Muscle layer of colon (tissue), 2 donors: Measurements from ENCODE around the gene CCDC92B.

Experiments used
- H3K27ac ChIP-seq: one replicate; pipeline ENCODE4 v1.7.0; 2013; ENCODE audit warnings: low read depth, mild to moderate bottlenecking, low read length, moderate library complexity
- H3K27me3 ChIP-seq, 2 donors: one replicate each; pipeline ENCODE4 v1.7.0; 2013; ENCODE audit warnings: low read length in 2 of 2, mild to moderate bottlenecking in 2 of 2; ENCODE audit not compliant: insufficient read depth in 2 of 2, control insufficient read depth in 1 of 2
- H3K36me3 ChIP-seq: one replicate; pipeline ENCODE4 v1.7.0; 2013; ENCODE audit warnings: mild to moderate bottlenecking, low read length; ENCODE audit not compliant: insufficient read depth
- H3K4me1 ChIP-seq: one replicate; pipeline ENCODE4 v1.7.0; 2013; ENCODE audit warnings: mild to moderate bottlenecking, low read length; ENCODE audit not compliant: insufficient read depth
- H3K4me3 ChIP-seq, 2 donors: one replicate each; pipeline ENCODE4 v1.7.0; 2013; ENCODE audit warnings: low read length in 2 of 2, low read depth in 1 of 2, mild to moderate bottlenecking in 1 of 2, moderate library complexity in 1 of 2
- H3K9ac ChIP-seq: one replicate; pipeline ENCODE4 v1.7.0; 2013; ENCODE audit warnings: low read length
- H3K9me3 ChIP-seq: one replicate; pipeline ENCODE4 v1.7.0; 2013; ENCODE audit warnings: mild to moderate bottlenecking, low read length
- donor health status: abdominal sarcoma.
- donor health status: Adenocarcinoma of cecum.

CCDC92B gene

DNA sequence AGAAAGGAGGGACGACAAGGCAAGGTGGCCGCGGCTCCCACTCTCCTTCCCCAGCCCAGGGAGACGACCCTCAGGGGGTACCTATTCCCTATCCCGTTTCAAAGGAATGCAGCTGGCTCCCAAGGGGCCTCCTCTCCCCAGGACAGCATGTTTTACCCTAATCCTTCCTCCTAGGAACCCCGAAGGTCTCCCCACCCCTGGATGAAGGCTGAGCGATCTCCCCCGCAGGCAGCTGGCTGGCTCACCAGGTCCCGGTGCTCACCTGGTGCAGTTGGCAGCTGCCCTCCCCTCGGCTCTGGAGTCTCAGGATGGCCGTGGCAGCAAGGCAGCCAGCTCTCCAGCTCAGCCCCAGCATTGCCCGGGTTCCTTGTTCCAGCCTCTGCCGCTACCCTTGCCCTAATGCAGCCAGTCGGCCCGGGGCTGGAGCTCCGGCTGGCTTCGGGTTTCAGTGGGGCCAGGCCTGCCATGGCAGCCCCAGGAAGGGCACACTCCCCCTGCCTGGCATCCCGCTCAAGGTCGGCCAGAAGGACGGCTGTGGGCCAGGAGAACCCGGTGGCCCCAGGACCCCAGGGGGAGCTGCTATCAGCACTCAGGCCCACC, 42.4 kb downstream of the CCDC92B start:
- H3K4me3 ChIP-seq, result no peak overlapping the region
- H3K27me3 ChIP-seq, result no peaks in the 10 kb centered on the region
- H3K27ac ChIP-seq, result no peak overlapping the region
- peaks cover 9% of the 10 kb centered on the region for H3K36me3 ChIP-seq
- H3K9ac ChIP-seq, result no peak overlapping the region
- peaks cover 39% of the 10 kb centered on the region for H3K4me1 ChIP-seq
- H3K9me3 ChIP-seq, result no peaks in the 10 kb centered on the region

DNA sequence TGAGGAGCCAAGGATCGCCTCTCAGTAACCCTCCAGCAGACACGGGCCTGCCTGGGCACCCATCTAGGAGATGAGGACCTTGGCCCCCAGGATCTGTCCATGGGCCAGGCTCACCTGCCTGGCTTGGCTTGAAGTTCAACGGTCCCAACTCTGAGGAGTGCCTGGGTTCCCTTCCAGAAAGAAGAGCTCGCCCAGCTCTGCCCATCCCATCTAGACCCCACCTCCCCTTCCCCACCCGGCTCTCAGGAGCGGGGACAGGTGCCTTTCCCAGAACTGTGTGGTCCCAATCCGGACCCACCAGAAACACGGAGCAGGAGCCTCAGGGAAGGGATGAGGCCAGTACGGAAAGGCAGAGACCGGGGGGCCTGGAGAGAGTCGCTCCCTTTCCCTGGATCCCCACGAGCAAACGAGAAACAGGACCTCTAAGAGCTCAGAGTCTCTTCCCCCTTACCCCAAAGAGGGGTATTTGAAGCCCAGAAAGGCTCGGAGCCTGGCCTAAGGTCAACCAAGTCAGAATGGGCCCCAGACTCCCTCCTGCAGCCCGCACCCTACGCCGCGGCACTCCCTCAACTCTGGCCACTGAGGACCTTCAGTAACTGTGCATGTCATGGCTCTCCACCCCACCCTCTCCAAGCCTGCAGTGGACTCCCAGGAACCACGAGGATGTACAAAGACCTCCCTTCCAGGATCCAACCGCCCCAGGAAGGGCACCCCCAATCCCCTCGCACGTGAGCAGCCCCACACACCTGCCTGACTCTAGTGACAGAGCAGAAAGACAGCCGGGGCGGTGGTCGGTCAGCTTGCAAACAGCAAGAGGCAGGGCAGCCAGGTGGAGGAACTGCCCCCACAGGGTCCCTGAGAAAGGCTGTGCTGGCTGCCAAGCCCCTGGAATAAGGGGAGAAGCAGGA, 43.3 kb downstream of the CCDC92B start:
- H3K27me3 ChIP-seq, result no peaks in the 10 kb centered on the region
- H3K36me3 ChIP-seq, result peaks cover 15% of the 10 kb centered on the region
- H3K9me3 ChIP-seq, result no peaks in the 10 kb centered on the region
- H3K9ac ChIP-seq, result no peak overlapping the region
- no peak overlapping the region for H3K4me3 ChIP-seq
- H3K27ac ChIP-seq, result no peak overlapping the region
- peaks cover 39% of the 10 kb centered on the region for H3K4me1 ChIP-seq

DNA sequence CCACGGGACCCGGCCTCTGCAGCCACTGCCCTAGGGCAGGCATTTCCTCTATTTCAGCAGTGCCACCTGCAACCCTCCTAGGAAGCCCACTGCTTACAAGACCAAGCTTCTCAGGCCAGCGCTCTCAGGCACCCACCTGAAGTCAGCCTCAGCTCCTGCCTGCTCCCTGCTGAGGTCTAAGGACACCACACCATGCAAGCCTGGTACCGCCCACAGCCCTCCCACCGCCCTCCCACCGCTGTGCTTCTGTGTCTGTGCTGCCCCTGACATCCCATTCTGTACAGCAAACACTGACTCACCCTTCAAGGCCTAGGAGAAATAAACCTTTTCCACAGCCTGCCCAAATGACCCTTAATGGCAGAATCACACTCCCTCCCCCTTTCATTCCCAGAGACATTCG, 44.2 kb downstream of the CCDC92B start:
- Histone ChIP-seq H3K9me3 (no peaks in the 10 kb centered on the region), H3K27me3 (no peaks in the 10 kb centered on the region), H3K36me3 (peaks cover 16% of the 10 kb centered on the region), H3K9ac (no peak overlapping the region), H3K4me1 (peaks cover 35% of the 10 kb centered on the region), H3K4me3 (no peak overlapping the region), H3K27ac (no peak overlapping the region)

DNA sequence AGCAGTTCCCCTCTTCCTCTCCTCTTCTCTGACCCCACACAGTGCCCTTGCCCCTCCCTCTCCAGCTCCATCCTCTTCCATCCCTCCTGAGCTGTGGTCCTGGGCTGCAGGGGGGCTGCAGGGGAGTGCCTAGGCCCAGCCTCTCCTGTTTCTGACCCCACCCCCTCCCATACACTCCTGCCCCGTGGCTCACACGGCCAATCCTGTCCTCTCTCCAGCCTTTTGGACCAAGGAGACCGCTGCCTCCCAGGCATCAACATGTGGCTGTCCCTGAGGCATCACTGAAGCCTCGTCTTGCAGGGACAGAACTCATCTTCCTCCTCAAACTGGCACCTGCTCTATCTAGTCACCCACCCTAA, 44.6 kb downstream of the CCDC92B start:
- no peak overlapping the region for H3K9ac ChIP-seq
- peaks cover 31% of the 10 kb centered on the region for H3K4me1 ChIP-seq
- H3K27me3 ChIP-seq, result no peaks in the 10 kb centered on the region
- H3K36me3 ChIP-seq, result peaks cover 16% of the 10 kb centered on the region
- no peak overlapping the region for H3K4me3 ChIP-seq
- no peaks in the 10 kb centered on the region for H3K9me3 ChIP-seq
- no peak overlapping the region for H3K27ac ChIP-seq

DNA sequence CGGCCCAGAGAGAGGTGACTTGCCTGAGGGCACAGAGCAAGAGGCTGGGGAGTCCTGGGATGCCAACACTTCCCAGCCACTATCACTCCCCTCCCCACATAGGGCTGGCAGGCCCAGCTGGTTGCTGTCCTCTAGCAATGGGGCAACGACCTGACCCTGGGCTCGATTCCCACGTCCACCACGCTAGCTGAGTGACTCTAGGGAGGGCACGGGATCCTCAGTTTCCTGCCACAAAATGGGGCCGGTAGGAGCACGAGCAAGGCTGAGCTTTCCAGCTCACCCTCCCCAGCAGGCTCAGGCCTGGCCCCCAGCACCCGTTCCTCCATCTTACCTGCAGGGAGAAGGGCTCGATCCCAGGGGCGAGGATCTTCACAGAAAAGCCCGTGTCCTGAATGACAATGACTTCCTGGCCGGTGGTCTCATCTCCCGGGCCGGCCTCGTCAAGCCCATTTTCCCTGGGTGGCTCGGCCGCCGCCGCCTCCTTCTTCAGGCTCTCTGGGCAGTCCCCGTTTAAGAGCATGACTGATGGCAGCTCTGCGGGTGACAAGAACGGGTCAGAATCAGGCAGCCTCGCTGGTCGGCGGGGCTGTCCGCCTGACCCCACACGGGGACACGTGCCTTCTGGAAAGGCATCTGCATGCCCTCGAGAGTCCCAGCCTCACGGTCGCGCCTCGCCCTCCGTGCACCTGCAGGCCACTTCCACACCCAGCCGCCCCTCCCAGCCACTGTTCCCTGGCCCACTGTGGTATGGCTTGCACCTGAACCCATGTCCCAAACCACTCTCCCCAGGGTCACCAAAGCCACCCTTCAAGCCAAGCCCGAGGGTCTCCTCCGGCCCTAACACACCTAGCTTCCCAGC, 45.2 kb downstream of the CCDC92B start:
- no peaks in the 10 kb centered on the region for H3K9me3 ChIP-seq
- no peak overlapping the region for H3K27ac ChIP-seq
- H3K4me3 ChIP-seq, result no peak overlapping the region
- H3K4me1 ChIP-seq, result peaks cover 25% of the 10 kb centered on the region
- H3K36me3 ChIP-seq, result peaks cover 16% of the 10 kb centered on the region
- H3K27me3 ChIP-seq, result no peaks in the 10 kb centered on the region
- H3K9ac ChIP-seq, result no peak overlapping the region

DNA sequence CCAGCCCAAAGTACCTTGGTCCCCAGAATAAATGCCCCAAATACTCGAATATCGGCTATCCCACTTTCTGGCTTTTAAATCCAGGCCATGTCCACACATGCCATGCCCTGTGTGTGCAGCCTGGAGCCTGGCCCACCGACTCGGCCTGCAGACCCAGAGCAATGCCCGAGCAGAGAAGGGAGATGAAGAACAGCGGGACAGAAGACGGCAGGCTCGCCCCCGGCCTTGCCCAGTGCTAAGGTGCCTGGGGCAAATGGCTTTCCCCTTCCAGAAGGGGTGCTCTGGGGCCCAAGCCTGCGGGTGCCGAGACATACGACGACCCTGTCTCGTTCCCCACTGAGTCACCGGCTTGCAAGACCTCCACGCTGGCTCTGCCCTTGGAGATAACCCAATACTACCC, 45.8 kb downstream of the CCDC92B start:
- Histone ChIP-seq H3K9ac (no peak overlapping the region), H3K36me3 (peaks cover 22% of the 10 kb centered on the region), H3K4me1 (peaks cover 18% of the 10 kb centered on the region), H3K27ac (no peak overlapping the region), H3K27me3 (no peaks in the 10 kb centered on the region), H3K4me3 (no peak overlapping the region), H3K9me3 (no peaks in the 10 kb centered on the region)

DNA sequence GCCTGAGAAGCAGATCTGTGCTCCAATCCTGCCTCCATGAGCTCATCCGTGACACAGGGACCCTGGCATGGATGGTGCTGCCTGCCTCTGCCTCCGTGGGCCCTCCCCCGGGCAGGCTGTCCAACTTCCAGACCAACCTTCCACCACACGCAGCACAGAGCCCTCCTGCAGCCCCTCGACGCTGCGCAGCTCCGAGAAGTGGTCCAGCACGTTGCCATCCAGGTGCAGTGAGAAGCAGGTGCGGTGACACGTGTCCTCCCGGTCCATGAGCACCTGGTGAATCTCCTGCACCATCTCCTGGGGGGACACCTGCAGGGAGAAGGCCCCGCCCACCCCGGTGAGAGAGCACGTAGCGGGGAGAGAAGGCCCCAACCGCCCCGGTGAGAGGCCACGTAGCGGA, 46.3 kb downstream of the CCDC92B start:
- Histone ChIP-seq H3K36me3 (peaks cover 22% of the 10 kb centered on the region), H3K4me3 (no peak overlapping the region)

DNA sequence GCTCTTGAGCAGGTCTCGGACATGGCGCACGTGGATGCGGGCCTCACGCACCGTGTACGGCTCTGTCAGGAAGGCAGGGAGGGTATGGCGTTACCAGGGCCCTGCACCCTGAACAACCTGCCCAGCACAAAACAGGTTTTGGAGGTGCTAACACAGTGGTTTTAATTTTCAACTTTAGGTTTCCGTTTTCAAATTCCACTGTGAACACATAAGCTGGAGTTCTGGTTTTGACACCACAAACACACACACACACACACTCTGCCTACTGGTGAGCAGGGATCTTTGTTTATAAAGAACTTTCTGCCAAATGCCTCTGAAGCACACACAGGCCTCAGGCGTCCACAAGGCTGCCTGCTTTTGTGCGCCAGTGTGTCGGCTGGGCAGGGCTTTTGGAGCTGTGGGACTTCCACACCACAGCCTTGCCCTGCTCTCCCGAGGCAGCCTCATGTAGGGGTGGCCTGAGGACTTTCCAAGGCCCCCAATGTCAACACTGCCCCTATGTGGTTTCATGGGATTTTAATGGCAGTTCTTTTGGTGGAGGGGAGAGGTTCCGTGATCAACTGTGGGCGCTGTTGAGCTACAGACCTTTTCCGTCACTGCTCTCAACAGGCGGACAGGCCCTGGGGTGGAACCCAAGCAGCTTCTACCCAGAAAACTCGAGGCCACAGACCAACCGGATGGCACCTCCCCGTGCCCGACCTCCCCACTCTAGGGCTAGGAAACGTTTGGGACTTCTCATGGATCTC, 47.3 kb downstream of the CCDC92B start:
- Histone ChIP-seq H3K27ac (peak overlapping the region; percentile 27), H3K36me3 (peaks cover 22% of the 10 kb centered on the region), H3K4me1 (peaks cover 4% of the 10 kb centered on the region), H3K9me3 (no peaks in the 10 kb centered on the region), H3K27me3 (no peaks in the 10 kb centered on the region), H3K9ac (no peak overlapping the region), H3K4me3 (no peak overlapping the region)

More for the DNA sequence above, 46.3 kb downstream of the CCDC92B start:
- Histone ChIP-seq H3K9me3 (no peaks in the 10 kb centered on the region), H3K9ac (no peak overlapping the region), H3K27me3 (no peaks in the 10 kb centered on the region), H3K27ac (no peak overlapping the region), H3K4me1 (peaks cover 14% of the 10 kb centered on the region)

DNA sequence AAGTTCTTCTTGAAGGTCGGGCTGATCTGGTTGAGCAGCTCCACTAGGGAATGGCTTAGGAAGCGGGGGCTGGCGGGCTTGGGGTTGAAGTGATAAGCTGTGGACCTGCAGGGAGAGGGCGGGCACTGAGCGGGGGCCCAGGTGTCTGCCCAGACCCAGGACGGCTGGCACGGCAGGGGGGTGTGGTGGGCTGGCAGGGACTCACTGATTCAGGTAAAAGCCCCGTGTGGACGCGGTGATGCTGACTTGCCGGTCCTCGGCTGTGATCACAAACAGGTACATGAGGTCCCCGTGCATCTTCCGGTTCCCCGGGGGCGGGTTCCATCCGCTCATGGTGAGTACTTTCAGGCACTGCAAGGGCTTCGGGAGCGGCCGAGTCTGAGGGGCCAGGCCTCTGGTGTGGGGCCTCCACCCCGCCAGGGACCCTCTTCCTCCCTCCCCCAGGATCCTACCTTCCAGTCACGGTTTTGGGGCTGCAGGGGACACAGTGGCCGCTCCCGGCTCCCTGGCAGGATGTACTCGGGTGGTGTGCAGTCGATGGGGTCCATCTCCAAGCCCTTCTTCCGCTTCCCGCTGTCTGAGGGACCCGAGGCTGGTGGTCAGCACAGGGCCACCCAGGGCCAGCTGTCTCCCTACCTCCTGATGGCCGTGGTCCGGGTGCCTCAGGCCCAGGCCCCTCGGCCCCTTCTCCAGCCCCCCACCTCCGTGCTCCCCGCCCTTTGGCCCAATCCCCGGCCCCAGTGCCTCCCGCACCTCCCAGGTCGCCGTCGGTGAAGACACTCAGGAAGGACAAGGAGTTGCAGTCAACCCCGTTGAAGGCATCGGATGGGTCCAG, 48.1 kb downstream of the CCDC92B start:
- H3K9me3 ChIP-seq, result no peaks in the 10 kb centered on the region
- H3K36me3 ChIP-seq, result peaks cover 27% of the 10 kb centered on the region
- H3K4me1 ChIP-seq, result peaks cover 4% of the 10 kb centered on the region
- H3K27ac ChIP-seq, result no peak overlapping the region
- H3K27me3 ChIP-seq, result no peaks in the 10 kb centered on the region
- no peak overlapping the region for H3K9ac ChIP-seq
- no peak overlapping the region for H3K4me3 ChIP-seq

DNA sequence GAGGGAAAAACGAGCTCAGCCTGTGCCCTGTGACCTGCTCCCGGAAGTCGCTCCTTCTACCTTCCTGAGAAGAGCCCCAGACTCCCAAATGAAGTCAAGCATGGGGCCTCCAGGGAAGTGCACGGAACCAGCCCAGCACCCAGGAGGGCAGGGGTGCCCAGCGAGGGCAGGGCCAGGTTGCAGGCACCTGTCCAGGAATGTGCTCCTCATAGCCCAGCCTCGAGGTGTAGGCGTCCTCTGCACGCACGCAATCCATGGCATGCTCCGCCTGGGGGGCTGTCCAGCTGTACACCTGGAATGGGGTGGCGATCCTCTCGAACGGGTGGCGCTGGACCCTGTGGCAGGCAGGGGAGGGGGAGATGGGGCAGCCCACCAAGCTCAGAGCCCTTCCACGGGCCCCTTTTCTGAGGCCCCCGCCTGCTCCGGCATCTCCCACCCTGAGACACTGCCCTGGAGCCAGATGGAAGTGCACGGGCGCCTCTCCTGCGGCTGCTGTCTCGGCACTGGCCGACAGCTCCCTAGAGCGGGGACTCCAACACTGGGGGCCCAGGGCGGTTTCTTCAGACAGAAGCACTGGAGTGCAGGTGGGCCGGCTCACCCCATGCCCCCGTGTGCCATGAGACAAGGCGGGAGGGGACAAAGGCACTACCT, 48.8 kb downstream of the CCDC92B start:
- Histone ChIP-seq H3K4me1 (peaks cover 1% of the 10 kb centered on the region), H3K27me3 (no peaks in the 10 kb centered on the region), H3K36me3 (peaks cover 34% of the 10 kb centered on the region), H3K4me3 (no peak overlapping the region), H3K9me3 (no peaks in the 10 kb centered on the region), H3K9ac (no peak overlapping the region), H3K27ac (no peak overlapping the region)
